Trophoblast cell (in vitro differentiated cells and primary cell): ENCODE measurements around the gene NKX2-1.

ENCODE experiments used
- DNase-seq, 2 donors: peaks; one replicate each; pipeline ENCODE4 v3.0.0-alpha.2; 2016
- H2AFZ ChIP-seq: 2 replicates; pipeline ENCODE4 v1.6.1; 2013; ENCODE audit warnings: low read length, moderate library complexity, mild to moderate bottlenecking; ENCODE audit not compliant: insufficient read depth, poor library complexity
- H2AK5ac ChIP-seq: 2 replicates; pipeline ENCODE4 v1.6.1; 2013; ENCODE audit warnings: mild to moderate bottlenecking, low read length
- H2BK120ac ChIP-seq: 2 replicates; pipeline ENCODE4 v1.6.1; 2013; ENCODE audit warnings: low read length, mild to moderate bottlenecking, moderate library complexity; ENCODE audit not compliant: insufficient read depth, poor library complexity
- H2BK12ac ChIP-seq: 2 replicates; pipeline ENCODE4 v1.6.1; 2013; ENCODE audit warnings: mild to moderate bottlenecking, low read length, moderate library complexity
- H2BK5ac ChIP-seq: 2 replicates; pipeline ENCODE4 v1.6.1; 2013; ENCODE audit warnings: low read length, low read depth, moderate library complexity, mild to moderate bottlenecking; ENCODE audit not compliant: poor library complexity
- H3K14ac ChIP-seq: 2 replicates; pipeline ENCODE4 v1.6.1; 2013; ENCODE audit warnings: mild to moderate bottlenecking, low read length
- H3K18ac ChIP-seq: 2 replicates; pipeline ENCODE4 v1.6.1; 2013; ENCODE audit warnings: mild to moderate bottlenecking, low read length
- H3K23ac ChIP-seq: 2 replicates; pipeline ENCODE4 v1.6.1; 2013; ENCODE audit warnings: low read length
- H3K27ac ChIP-seq: 2 replicates; pipeline ENCODE4 v1.5.1; 2013; ENCODE audit warnings: low read depth, mild to moderate bottlenecking, inconsistent platforms, low read length, moderate library complexity
- H3K27me3 ChIP-seq: 2 replicates; pipeline ENCODE4 v1.6.1; 2013; ENCODE audit warnings: inconsistent platforms, mild to moderate bottlenecking, low read length, moderate library complexity; ENCODE audit not compliant: insufficient read depth
- H3K36me3 ChIP-seq, 2 experiments: 1 replicate in 1 of 2; 2 replicates in 1 of 2; pipeline ENCODE4 v1.6.1; 2013; ENCODE audit warnings: low read length in 2 of 2, mild to moderate bottlenecking in 2 of 2, moderate library complexity in 1 of 2; ENCODE audit not compliant: insufficient read depth in 2 of 2, control insufficient read depth in 1 of 2
- H3K4ac ChIP-seq: 2 replicates; pipeline ENCODE4 v1.6.1; 2013; ENCODE audit warnings: low read depth, mild to moderate bottlenecking, low read length, moderate library complexity
- H3K4me1 ChIP-seq, 2 experiments: 1 replicate in 1 of 2; 2 replicates in 1 of 2; pipeline ENCODE4 v1.6.1; 2013; ENCODE audit warnings: low read length in 2 of 2, mild to moderate bottlenecking in 2 of 2, moderate library complexity in 1 of 2; ENCODE audit not compliant: insufficient read depth in 2 of 2, control insufficient read depth in 1 of 2
- H3K4me2 ChIP-seq: 2 replicates; pipeline ENCODE4 v1.6.1; 2013; ENCODE audit warnings: inconsistent platforms, mild to moderate bottlenecking, low read length, moderate library complexity
- H3K4me3 ChIP-seq: 2 replicates; pipeline ENCODE4 v1.5.1; 2013; ENCODE audit warnings: mild to moderate bottlenecking, low read depth, low read length, inconsistent platforms
- H3K79me1 ChIP-seq: one replicate; pipeline ENCODE4 v1.6.1; 2013; ENCODE audit warnings: low read length
- H3K79me2 ChIP-seq: 2 replicates; pipeline ENCODE4 v1.6.1; 2013; ENCODE audit warnings: low read length, mild to moderate bottlenecking; ENCODE audit not compliant: control insufficient read depth, insufficient read depth, poor library complexity
- H3K9ac ChIP-seq: 2 replicates; pipeline ENCODE4 v1.6.1; 2013; ENCODE audit warnings: mild to moderate bottlenecking, low read length
- H3K9me3 ChIP-seq: 2 replicates; pipeline ENCODE4 v1.6.1; 2013; ENCODE audit warnings: low read depth, mild to moderate bottlenecking, control low read depth, inconsistent platforms, low read length; ENCODE audit not compliant: insufficient read depth
- H4K12ac ChIP-seq: 2 replicates; pipeline ENCODE4 v1.6.1; 2013; ENCODE audit warnings: low read depth, mild to moderate bottlenecking, low read length, moderate library complexity
- H4K8ac ChIP-seq: 2 replicates; pipeline ENCODE4 v1.6.1; 2013; ENCODE audit warnings: low read depth, mild to moderate bottlenecking, low read length, moderate library complexity
- H4K91ac ChIP-seq: one replicate; pipeline ENCODE4 v1.6.1; 2013; ENCODE audit warnings: low read depth, mild to moderate bottlenecking, low read length, moderate library complexity
- WGBS: extraction: QIAGEN DNeasy Blood & Tissue Kit; methylation state at CpG from one replicate; pipeline ENCODE4 v1.1.7; 2013; ENCODE audit warnings: missing lambda C conversion rate; ENCODE audit not compliant: insufficient read length, insufficient coverage; ENCODE audit errors: extremely low coverage; 5-methylcytosine and 5-hydroxymethylcytosine counted together

The NKX2-1 gene

DNA sequence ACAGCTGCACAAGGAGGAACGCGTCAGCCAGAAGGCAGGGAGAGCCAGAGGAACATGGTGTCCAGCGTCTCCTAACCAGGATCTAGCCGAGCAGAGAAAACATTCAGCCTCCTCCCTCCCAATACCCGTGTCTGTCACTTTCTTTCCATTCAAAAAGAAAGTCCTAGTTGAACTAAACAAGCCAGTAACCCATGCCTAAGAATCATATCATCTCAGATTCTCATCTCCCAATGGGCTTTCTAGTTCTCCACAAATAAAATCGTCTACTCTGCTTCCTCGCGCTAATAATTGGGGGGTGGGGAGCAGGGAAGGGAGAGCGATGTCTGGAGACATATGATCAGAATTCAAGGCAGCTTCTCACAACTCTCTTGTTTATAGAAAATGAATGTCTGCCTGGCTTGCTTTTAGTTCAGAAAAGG lies 7.4 kb downstream of the NKX2-1 start:
- Histone ChIP-seq H3K36me3 (no peaks in the 10 kb centered on the region), H2BK12ac (no peak overlapping the region), H4K12ac (no peak overlapping the region), H4K91ac (no peak overlapping the region), H3K14ac (no peak overlapping the region), H4K8ac (no peak overlapping the region), H3K23ac (no peak overlapping the region), H3K9ac (no peak overlapping the region), H3K27me3 (peaks cover 83% of the 10 kb centered on the region), H3K4me2 (no peak overlapping the region), H3K79me2 (no peaks in the 10 kb centered on the region), H2BK5ac (no peak overlapping the region), H3K9me3 (peaks cover 9% of the 10 kb centered on the region), H2AK5ac (no peak overlapping the region), H3K4me1 (peaks cover 4 to 10% of the 10 kb centered on the region in 2 experiments), H2AFZ (no peak overlapping the region), H3K4me3 (no peak overlapping the region), H3K27ac (no peak overlapping the region), H3K79me1 (no peaks in the 10 kb centered on the region), H3K4ac (no peak overlapping the region), H2BK120ac (no peak overlapping the region), H3K18ac (no peak overlapping the region)
- no CpG with 5 or more reads among the region's 9 CpGs for WGBS
- DNase-seq, result no peak

GRCh38 chr14:36511981-36512584 lies 7.9 kb downstream of the NKX2-1 start:
- Histone ChIP-seq H3K4me3 (no peak overlapping the region), H3K79me2 (no peaks in the 10 kb centered on the region), H2BK5ac (no peak overlapping the region), H3K79me1 (no peaks in the 10 kb centered on the region), H3K27ac (no peak overlapping the region), H4K8ac (no peak overlapping the region), H3K4ac (no peak overlapping the region), H4K91ac (no peak overlapping the region), H2AFZ (no peak overlapping the region), H3K27me3 (peaks cover 81% of the 10 kb centered on the region), H4K12ac (no peak overlapping the region), H3K36me3 (no peaks in the 10 kb centered on the region), H3K4me2 (no peak overlapping the region), H2BK12ac (no peak overlapping the region), H3K18ac (no peak overlapping the region), H3K4me1 (peaks cover 4 to 7% of the 10 kb centered on the region in 2 experiments), H3K9me3 (peaks cover 6% of the 10 kb centered on the region), H3K23ac (no peak overlapping the region), H2BK120ac (no peak overlapping the region), H3K9ac (no peak overlapping the region), H3K14ac (no peak overlapping the region), H2AK5ac (no peak overlapping the region)
- WGBS, result no CpG with 5 or more reads among the region's 7 CpGs
- DNase-seq, result no peak

- Histone ChIP-seq H3K4me1 (peaks cover 4 to 7% of the 10 kb centered on the region in 2 experiments), H2AK5ac (no peak overlapping the region), H2BK5ac (no peak overlapping the region), H3K9ac (no peak overlapping the region), H3K27ac (no peak overlapping the region), H3K79me2 (no peaks in the 10 kb centered on the region), H3K4me2 (no peak overlapping the region), H3K4ac (no peak overlapping the region), H3K4me3 (no peak overlapping the region), H3K79me1 (no peaks in the 10 kb centered on the region), H3K36me3 (no peaks in the 10 kb centered on the region), H2BK120ac (no peak overlapping the region), H2BK12ac (no peak overlapping the region), H4K8ac (no peak overlapping the region), H4K12ac (no peak overlapping the region), H2AFZ (no peak overlapping the region), H4K91ac (no peak overlapping the region), H3K9me3 (peaks cover 4% of the 10 kb centered on the region), H3K23ac (no peak overlapping the region), H3K18ac (no peak overlapping the region), H3K27me3 (peaks cover 82% of the 10 kb centered on the region), H3K14ac (no peak overlapping the region)
- WGBS, result no CpG with 5 or more reads among the region's 6 CpGs
- DNase-seq, result no peak
Measured at GRCh38 chr14:36510874-36511273, 9.2 kb downstream of the NKX2-1 start.

DNA sequence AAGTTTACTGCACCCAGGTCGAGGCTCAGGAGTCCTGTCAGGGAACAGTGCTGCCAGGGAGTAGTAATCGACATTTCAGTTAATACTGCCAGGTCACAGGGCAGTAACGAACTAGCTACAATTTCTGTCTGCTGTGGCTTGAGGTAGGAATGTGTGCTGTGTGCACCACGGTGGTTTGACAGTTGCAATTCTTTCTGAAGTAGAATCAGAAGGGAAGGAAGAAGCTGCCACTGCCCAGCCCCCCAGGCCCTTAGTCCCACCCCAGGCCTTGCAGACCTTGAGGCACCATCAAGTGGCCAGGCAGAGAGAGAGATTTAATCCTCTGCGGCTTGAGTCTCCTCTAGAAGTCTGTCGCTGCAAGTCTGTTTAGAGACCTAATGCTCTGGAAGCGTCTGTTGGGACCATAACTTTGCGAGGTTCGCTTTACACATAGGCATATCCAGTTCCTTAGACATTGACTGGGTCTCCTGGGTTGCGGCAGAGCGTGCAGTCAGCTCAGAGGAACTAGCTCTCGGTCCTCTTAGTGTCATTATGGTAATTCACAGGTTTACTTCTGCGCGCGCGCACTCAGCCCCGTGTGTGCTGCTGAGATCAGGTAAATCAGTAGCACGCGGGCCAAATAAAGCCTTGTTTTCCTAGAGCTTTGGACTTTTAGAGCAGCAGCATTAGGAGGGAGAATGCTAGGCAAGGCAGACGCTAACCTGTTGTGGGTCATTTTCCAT lies 9.8 kb downstream of the NKX2-1 start:
- H2BK12ac ChIP-seq, result no peak overlapping the region
- H3K4me1 ChIP-seq, result peaks cover 4 to 7% of the 10 kb centered on the region in 2 experiments
- no peak overlapping the region for H2BK5ac ChIP-seq
- peaks cover 4% of the 10 kb centered on the region for H3K9me3 ChIP-seq
- H3K27ac ChIP-seq, result no peak overlapping the region
- H4K8ac ChIP-seq, result no peak overlapping the region
- no peak overlapping the region for H3K23ac ChIP-seq
- H3K4me2 ChIP-seq, result no peak overlapping the region
- no peak overlapping the region for H4K91ac ChIP-seq
- peaks cover 83% of the 10 kb centered on the region for H3K27me3 ChIP-seq
- no peak overlapping the region for H3K4ac ChIP-seq
- no peaks in the 10 kb centered on the region for H3K36me3 ChIP-seq
- no peak overlapping the region for H3K4me3 ChIP-seq
- H3K18ac ChIP-seq, result no peak overlapping the region
- no peak overlapping the region for H2BK120ac ChIP-seq
- no peak for DNase-seq
- H3K79me1 ChIP-seq, result no peaks in the 10 kb centered on the region
- no peak overlapping the region for H2AK5ac ChIP-seq
- no peak overlapping the region for H4K12ac ChIP-seq
- H3K79me2 ChIP-seq, result no peaks in the 10 kb centered on the region
- no peak overlapping the region for H3K14ac ChIP-seq
- no peak overlapping the region for H3K9ac ChIP-seq
- H2AFZ ChIP-seq, result no peak overlapping the region
- WGBS, result no CpG with 5 or more reads among the region's 20 CpGs
